Measurements from ENCODE around the gene DYRK1B. TPM values are rescaled to one million over a fixed set of nuclear protein-coding genes. Genes with fewer than 3 reads are reported as not detected.

Gene DYRK1B
- polyA plus RNA-seq, 1 of the 3 experiments (the other 2 are of a cell fraction): 17.2 TPM

- Histone ChIP-seq H3K4me2 (no peak overlapping the region), H3F3A (replicated peaks; ENCODE audit: insufficient read depth) (no peaks in the 10 kb centered on the region), H3K36me3 (replicated peaks in 1 of 2; ENCODE audit: control insufficient read depth in 1 of 2, insufficient read depth in 2 of 2, low read length in 1 of 2) (no peaks in the 10 kb centered on the region), H3K9me2 (no peaks in the 10 kb centered on the region), H3K9ac (no peak overlapping the region), H3K4me1 (ENCODE audit: control insufficient read depth in 1 of 2, insufficient read depth in 2 of 2, low read depth in 1 of 2, low read length in 1 of 2) (no peaks in the 10 kb centered on the region), H3K9me3 (no peaks in the 10 kb centered on the region), H2AFZ (ENCODE audit: low read depth) (no peak overlapping the region), H3K4me3 (ENCODE audit: low read depth in 2 of 2, low read length in 1 of 2) (no peak overlapping the region), H3K27ac (ENCODE audit: low read depth in 2 of 2, low read length in 1 of 2) (no peak overlapping the region), H4K20me1 (ENCODE audit: insufficient read depth) (no peaks in the 10 kb centered on the region), H3K27me3 (ENCODE audit: insufficient read depth) (peaks cover 11% of the 10 kb centered on the region), H3K79me2 (ENCODE audit: insufficient read depth) (no peaks in the 10 kb centered on the region)
- ChIA-PET CTCF (interaction anchor here (1.7 to 2.0 kb wide), 2 partner anchors 15 to 36 kb away, joined by 6 to 9 read pairs; no protein-coding TSS in a partner anchor), POLR2A (no interaction called here)
- no peak for DNase-seq
- TF ChIP-seq USF1 (IDR thresholded peaks at IDR 0.05; ENCODE audit: borderline replicate concordance, low read depth) (no peak), FOSL2 (IDR thresholded peaks at IDR 0.05; ENCODE audit: borderline replicate concordance, low read depth) (no peak), MXI1 (IDR thresholded peaks at IDR 0.05; ENCODE audit: low read depth, low read length) (no peak), CTCF (IDR thresholded peaks at IDR 0.05) (no peak), SIN3A (IDR thresholded peaks at IDR 0.05; ENCODE audit: borderline replicate concordance, low read depth, low read length) (no peak), CHD2 (IDR thresholded peaks at IDR 0.05; ENCODE audit: low read length, partially characterized antibody) (no peak), ZBTB33 (IDR thresholded peaks at IDR 0.05; ENCODE audit: borderline replicate concordance, low read depth) (no peak), IRF3 (IDR thresholded peaks at IDR 0.05; ENCODE audit: low read depth, low read length) (no peak), TEAD4 (IDR thresholded peaks at IDR 0.05; ENCODE audit: borderline replicate concordance, insufficient read depth) (no peak), GATA2 (CRISPR knock-in tag; IDR thresholded peaks at IDR 0.05) (no peak), JUND (IDR thresholded peaks at IDR 0.05) (no peak), PBX3 (IDR thresholded peaks at IDR 0.05) (no peak), NRF1 (IDR thresholded peaks at IDR 0.05; ENCODE audit: low read depth, low read length) (no peak), MAX (IDR thresholded peaks at IDR 0.05; ENCODE audit: low read depth) (no peak), TCF12 (IDR thresholded peaks at IDR 0.05) (no peak), TAF1 (IDR thresholded peaks at IDR 0.05; ENCODE audit: borderline replicate concordance, low read depth, low read length) (no peak)
- 14% methylated on average over 5 of the region's 5 CpGs for whole genome bisulfite sequencing (ENCODE audit: low lambda C conversion rate)
These were observed 26.1 kb downstream of the DYRK1B start for GRCh38 chr19:39807846-39808364.

Data from SK-N-SH (cell line).